ENCODE measurements around the gene NOL7. TPM values are rescaled to one million over a fixed set of nuclear protein-coding genes. Genes with fewer than 3 reads are reported as not detected.
A peak's percentile ranks its signal among the peaks of the same experiment; 100 is the strongest.

Gene NOL7
- total and polyA plus RNA-seq, 2 of the 13 experiments (the other 11 are each of a cell fraction or from before 2014, with no cell fraction given), result 37.8 to 186 TPM

DNA sequence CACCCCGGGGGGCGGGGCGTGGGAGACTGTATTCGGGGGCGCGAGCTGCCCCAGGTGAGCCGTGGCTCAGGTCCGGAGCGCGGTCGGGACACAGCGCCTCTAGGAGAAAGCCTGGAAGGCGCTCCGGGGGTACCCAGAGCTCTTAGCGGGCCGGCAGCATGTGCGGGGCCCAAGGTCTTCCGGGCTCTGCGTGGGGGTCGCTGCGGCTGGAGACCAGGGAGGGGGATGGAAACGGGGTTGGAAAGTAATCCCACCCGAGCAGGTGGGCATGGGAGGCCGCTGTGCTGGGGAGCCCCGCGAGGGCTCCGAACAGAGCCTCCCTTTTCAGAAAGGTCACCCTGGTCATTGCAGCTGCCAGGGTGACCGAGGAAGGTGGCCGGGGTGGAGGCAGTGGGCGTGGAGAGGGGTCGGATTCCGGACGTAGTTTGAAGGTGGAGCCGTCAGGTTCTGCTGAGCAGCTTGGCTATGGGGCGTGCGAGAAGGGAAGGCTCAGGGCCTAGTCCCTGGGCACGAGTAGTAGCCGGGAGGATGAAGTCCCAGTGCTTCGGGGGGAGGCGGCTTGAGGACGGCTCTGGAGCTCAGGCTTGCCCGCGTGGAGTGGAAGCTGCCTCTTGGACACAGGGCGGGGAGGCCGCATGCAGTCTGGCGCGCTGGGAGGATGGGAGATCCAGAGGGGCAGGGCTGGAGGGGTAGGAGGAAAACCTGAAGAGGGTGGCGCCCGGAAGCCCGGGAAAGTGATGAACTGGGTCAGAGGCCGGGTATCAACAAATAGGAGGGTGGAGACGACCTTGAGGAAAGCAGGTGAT is 40.4 kb upstream of the NOL7 start, which contains the start of gene SIRT5 (continued):
- TF ChIP-seq SSRP1 (CRISPR knock-in tag; IDR thresholded peaks at IDR 0.05) (0 out of 2 replicates have a peak, but pooled peaks have one; percentile 30), ZC3H13 (CRISPR knock-in tag; IDR thresholded peaks at IDR 0.05) (peak; percentile 67; the same call in 1 of the 2 replicates), AKAP8 (CRISPR knock-in tag; IDR thresholded peaks at IDR 0.05) (peak; percentile 87; the same call in 1 of the 2 replicates), ZNF441 (CRISPR knock-in tag; IDR thresholded peaks at IDR 0.05; ENCODE audit: borderline replicate concordance) (peak; percentile 37; the same call in 1 of the 2 replicates), MAFG (CRISPR knock-in tag; IDR thresholded peaks at IDR 0.05) (no peak), SAP130 (CRISPR knock-in tag; IDR thresholded peaks at IDR 0.05; ENCODE audit: low read depth) (peak; percentile 91), ZNF816 (CRISPR knock-in tag; IDR thresholded peaks at IDR 0.05; ENCODE audit: borderline replicate concordance) (no peak), ZSCAN25 (CRISPR knock-in tag; IDR thresholded peaks at IDR 0.05) (peak; percentile 66), CBX1 (IDR thresholded peaks at IDR 0.05; ENCODE audit: low read depth) (peak; percentile 89), GTF2F1 (IDR thresholded peaks at IDR 0.05; ENCODE audit: low read length) (0 out of 2 replicates have a peak, but pooled peaks have one; percentile 17), FIP1L1 (IDR thresholded peaks at IDR 0.05; ENCODE audit: borderline replicate concordance, insufficient read depth, low read depth, low read length) (no peak), ATM (IDR thresholded peaks at IDR 0.05; ENCODE audit: borderline replicate concordance) (no peak), ZNF619 (CRISPR knock-in tag; IDR thresholded peaks at IDR 0.05) (peak; percentile 68; the same call in 1 of the 2 replicates), ZNF264 (CRISPR knock-in tag; IDR thresholded peaks at IDR 0.05) (peak; percentile 77; the same call in 1 of the 2 replicates), ZNF101 (CRISPR knock-in tag; IDR thresholded peaks at IDR 0.05; ENCODE audit: borderline replicate concordance, low read depth) (no peak), CREB1 (IDR thresholded peaks at IDR 0.05) (no peak), CREB1 (CRISPR knock-in tag; IDR thresholded peaks at IDR 0.05) (no peak), ZFX (CRISPR knock-in tag; IDR thresholded peaks at IDR 0.05; ENCODE audit: low read depth) (peak; percentile 96), ZNF775 (CRISPR knock-in tag; IDR thresholded peaks at IDR 0.05; ENCODE audit: borderline replicate concordance) (no peak)
- TF ChIP-seq, protein P1, sequence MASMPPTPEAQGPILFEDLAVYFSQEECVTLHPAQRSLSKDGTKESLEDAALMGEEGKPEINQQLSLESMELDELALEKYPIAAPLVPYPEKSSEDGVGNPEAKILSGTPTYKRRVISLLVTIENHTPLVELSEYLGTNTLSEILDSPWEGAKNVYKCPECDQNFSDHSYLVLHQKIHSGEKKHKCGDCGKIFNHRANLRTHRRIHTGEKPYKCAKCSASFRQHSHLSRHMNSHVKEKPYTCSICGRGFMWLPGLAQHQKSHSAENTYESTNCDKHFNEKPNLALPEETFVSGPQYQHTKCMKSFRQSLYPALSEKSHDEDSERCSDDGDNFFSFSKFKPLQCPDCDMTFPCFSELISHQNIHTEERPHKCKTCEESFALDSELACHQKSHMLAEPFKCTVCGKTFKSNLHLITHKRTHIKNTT (CRISPR knock-in tag; IDR thresholded peaks at IDR 0.05), result no peak
- TF ChIP-seq, protein P2, sequence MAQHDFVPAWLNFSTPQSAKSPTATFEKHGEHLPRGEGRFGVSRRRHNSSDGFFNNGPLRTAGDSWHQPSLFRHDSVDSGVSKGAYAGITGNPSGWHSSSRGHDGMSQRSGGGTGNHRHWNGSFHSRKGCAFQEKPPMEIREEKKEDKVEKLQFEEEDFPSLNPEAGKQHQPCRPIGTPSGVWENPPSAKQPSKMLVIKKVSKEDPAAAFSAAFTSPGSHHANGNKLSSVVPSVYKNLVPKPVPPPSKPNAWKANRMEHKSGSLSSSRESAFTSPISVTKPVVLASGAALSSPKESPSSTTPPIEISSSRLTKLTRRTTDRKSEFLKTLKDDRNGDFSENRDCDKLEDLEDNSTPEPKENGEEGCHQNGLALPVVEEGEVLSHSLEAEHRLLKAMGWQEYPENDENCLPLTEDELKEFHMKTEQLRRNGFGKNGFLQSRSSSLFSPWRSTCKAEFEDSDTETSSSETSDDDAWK (CRISPR knock-in tag; IDR thresholded peaks at IDR 0.05), result no peak
- TF ChIP-seq, protein P3, sequence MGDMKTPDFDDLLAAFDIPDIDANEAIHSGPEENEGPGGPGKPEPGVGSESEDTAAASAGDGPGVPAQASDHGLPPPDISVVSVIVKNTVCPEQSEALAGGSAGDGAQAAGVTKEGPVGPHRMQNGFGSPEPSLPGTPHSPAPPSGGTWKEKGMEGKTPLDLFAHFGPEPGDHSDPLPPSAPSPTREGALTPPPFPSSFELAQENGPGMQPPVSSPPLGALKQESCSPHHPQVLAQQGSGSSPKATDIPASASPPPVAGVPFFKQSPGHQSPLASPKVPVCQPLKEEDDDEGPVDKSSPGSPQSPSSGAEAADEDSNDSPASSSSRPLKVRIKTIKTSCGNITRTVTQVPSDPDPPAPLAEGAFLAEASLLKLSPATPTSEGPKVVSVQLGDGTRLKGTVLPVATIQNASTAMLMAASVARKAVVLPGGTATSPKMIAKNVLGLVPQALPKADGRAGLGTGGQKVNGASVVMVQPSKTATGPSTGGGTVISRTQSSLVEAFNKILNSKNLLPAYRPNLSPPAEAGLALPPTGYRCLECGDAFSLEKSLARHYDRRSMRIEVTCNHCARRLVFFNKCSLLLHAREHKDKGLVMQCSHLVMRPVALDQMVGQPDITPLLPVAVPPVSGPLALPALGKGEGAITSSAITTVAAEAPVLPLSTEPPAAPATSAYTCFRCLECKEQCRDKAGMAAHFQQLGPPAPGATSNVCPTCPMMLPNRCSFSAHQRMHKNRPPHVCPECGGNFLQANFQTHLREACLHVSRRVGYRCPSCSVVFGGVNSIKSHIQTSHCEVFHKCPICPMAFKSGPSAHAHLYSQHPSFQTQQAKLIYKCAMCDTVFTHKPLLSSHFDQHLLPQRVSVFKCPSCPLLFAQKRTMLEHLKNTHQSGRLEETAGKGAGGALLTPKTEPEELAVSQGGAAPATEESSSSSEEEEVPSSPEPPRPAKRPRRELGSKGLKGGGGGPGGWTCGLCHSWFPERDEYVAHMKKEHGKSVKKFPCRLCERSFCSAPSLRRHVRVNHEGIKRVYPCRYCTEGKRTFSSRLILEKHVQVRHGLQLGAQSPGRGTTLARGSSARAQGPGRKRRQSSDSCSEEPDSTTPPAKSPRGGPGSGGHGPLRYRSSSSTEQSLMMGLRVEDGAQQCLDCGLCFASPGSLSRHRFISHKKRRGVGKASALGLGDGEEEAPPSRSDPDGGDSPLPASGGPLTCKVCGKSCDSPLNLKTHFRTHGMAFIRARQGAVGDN (CRISPR knock-in tag; IDR thresholded peaks at IDR 0.05), result peak; percentile 93
- TF ChIP-seq, protein P4, sequence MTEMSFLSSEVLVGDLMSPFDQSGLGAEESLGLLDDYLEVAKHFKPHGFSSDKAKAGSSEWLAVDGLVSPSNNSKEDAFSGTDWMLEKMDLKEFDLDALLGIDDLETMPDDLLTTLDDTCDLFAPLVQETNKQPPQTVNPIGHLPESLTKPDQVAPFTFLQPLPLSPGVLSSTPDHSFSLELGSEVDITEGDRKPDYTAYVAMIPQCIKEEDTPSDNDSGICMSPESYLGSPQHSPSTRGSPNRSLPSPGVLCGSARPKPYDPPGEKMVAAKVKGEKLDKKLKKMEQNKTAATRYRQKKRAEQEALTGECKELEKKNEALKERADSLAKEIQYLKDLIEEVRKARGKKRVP (CRISPR knock-in tag; IDR thresholded peaks at IDR 0.05), result no peak; a peak in 1 of 4 replicates
